ENCODE results near the gene ACP3.

Gene ACP3

DNA sequence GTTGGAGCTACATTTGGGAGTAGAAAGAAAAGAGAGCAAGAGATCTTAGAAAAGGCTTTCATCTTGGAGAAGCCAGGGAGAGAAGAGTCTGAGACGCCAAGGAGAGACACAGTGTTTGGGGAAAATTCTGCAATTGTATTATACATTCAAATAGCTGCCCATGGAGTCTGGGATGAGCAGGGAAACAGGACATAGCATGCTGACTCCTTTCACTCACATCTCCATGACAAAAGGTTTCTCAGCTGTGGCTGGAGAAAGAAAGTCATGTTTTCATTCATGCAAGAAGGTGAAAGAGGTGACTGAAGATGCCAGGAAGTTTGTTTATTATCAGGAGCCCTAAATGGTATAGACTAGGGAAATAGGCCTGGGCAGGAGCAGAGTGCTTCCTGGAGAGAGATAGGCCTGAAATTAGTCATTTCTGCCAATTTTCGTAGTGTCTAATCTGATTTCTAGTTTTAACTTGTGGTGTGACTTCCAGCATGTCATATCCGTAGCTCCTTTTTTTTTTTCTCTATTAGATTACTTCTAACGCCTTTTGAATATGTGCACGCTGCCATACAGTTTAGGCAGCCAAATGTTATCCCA, 34.1 kb downstream of the ACP3 start:
- Histone ChIP-seq H3K27ac (ENCODE audit: low read depth, low read length) (no peak overlapping the region), H3F3A (ENCODE audit: insufficient read depth) (no peaks in the 10 kb centered on the region), H3K9ac (ENCODE audit: low read length) (no peak overlapping the region), H3K4me2 (ENCODE audit: low read depth, low read length, poor library complexity, severe bottlenecking) (no peak overlapping the region), H3K27me3 (ENCODE audit: low read length) (no peaks in the 10 kb centered on the region), H2AFZ (ENCODE audit: low read depth, low read length, severe bottlenecking) (no peak overlapping the region), H3K36me3 (ENCODE audit: low read length) (no peaks in the 10 kb centered on the region), H3K79me2 (ENCODE audit: insufficient read depth, low read length) (no peaks in the 10 kb centered on the region), H3K9me3 (ENCODE audit: insufficient read depth, low read length) (no peaks in the 10 kb centered on the region), H3K4me3 (ENCODE audit: insufficient read depth, low read length, poor library complexity, severe bottlenecking) (no peak overlapping the region), H4K20me1 (ENCODE audit: low read depth, low read length) (no peaks in the 10 kb centered on the region), H3K9me2 (replicated peaks; ENCODE audit: insufficient read depth, low read length) (no peaks in the 10 kb centered on the region)
- TF ChIP-seq EZH2phosphoT487 (conservative IDR thresholded peaks at IDR 0.05; ENCODE audit: low read length): no peak
- TF ChIP-seq, protein P1, sequence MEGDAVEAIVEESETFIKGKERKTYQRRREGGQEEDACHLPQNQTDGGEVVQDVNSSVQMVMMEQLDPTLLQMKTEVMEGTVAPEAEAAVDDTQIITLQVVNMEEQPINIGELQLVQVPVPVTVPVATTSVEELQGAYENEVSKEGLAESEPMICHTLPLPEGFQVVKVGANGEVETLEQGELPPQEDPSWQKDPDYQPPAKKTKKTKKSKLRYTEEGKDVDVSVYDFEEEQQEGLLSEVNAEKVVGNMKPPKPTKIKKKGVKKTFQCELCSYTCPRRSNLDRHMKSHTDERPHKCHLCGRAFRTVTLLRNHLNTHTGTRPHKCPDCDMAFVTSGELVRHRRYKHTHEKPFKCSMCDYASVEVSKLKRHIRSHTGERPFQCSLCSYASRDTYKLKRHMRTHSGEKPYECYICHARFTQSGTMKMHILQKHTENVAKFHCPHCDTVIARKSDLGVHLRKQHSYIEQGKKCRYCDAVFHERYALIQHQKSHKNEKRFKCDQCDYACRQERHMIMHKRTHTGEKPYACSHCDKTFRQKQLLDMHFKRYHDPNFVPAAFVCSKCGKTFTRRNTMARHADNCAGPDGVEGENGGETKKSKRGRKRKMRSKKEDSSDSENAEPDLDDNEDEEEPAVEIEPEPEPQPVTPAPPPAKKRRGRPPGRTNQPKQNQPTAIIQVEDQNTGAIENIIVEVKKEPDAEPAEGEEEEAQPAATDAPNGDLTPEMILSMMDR (IDR thresholded peaks at IDR 0.05; ENCODE audit: insufficient read depth, low read length, poor library complexity, severe bottlenecking): no peak

DNA sequence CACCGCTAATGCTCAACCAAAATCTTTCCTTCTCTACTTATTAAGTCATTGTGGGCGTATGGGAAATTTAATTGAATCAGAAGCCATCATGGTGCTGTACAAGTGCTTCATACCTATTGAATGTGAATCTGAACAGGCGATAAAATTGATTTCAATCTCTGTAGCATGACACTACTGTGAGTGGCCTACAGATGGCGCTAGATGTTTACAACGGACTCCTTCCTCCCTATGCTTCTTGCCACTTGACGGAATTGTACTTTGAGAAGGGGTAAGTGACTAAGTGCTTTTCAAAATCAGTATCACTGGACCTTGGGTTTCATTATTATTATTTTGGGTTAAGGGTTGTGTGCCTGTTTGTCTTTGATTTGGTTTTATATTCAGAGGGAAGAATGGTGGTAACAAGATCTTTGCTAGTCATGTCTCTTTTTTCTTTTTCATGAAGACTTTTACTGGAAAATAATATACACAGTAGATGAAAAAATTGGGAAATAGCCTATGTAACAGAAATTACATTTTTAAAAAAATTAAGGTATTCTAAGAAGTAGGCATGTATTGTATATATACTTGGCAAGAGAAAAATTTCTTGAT, 35.4 kb downstream of the ACP3 start:
- no peaks in the 10 kb centered on the region for H3K36me3 ChIP-seq (ENCODE audit: low read length)
- H2AFZ ChIP-seq (ENCODE audit: low read depth, low read length, severe bottlenecking): peak overlapping the region; percentile 58
- no peak overlapping the region for H3K9ac ChIP-seq (ENCODE audit: low read length)
- H3K27me3 ChIP-seq (ENCODE audit: low read length): no peaks in the 10 kb centered on the region
- H3K27ac ChIP-seq (ENCODE audit: low read depth, low read length): no peak overlapping the region
- no peaks in the 10 kb centered on the region for H3F3A ChIP-seq (ENCODE audit: insufficient read depth)
- H4K20me1 ChIP-seq (ENCODE audit: low read depth, low read length): no peaks in the 10 kb centered on the region
- TF ChIP-seq, protein P1 (IDR thresholded peaks at IDR 0.05; ENCODE audit: insufficient read depth, low read length, poor library complexity, severe bottlenecking): peak; percentile 75
- no peak for TF ChIP-seq EZH2phosphoT487 (conservative IDR thresholded peaks at IDR 0.05; ENCODE audit: low read length)
- H3K9me2 ChIP-seq (replicated peaks; ENCODE audit: insufficient read depth, low read length): no peaks in the 10 kb centered on the region
- H3K79me2 ChIP-seq (ENCODE audit: insufficient read depth, low read length): no peaks in the 10 kb centered on the region
- no peaks in the 10 kb centered on the region for H3K9me3 ChIP-seq (ENCODE audit: insufficient read depth, low read length)
- no peak overlapping the region for H3K4me2 ChIP-seq (ENCODE audit: low read depth, low read length, poor library complexity, severe bottlenecking)
- H3K4me3 ChIP-seq (ENCODE audit: insufficient read depth, low read length, poor library complexity, severe bottlenecking): no peak overlapping the region

GRCh38 chr3:132354916-132355702, 37.9 kb downstream of the ACP3 start:
- no peaks in the 10 kb centered on the region for H3K9me2 ChIP-seq (replicated peaks; ENCODE audit: insufficient read depth, low read length)
- no peak overlapping the region for H3K4me3 ChIP-seq (ENCODE audit: insufficient read depth, low read length, poor library complexity, severe bottlenecking)
- H3K79me2 ChIP-seq (ENCODE audit: insufficient read depth, low read length): no peaks in the 10 kb centered on the region
- no peak for TF ChIP-seq EZH2phosphoT487 (conservative IDR thresholded peaks at IDR 0.05; ENCODE audit: low read length)
- TF ChIP-seq, protein P1 (IDR thresholded peaks at IDR 0.05; ENCODE audit: insufficient read depth, low read length, poor library complexity, severe bottlenecking): no peak
- H3K36me3 ChIP-seq (ENCODE audit: low read length): no peaks in the 10 kb centered on the region
- no peak overlapping the region for H3K9ac ChIP-seq (ENCODE audit: low read length)
- H3K27me3 ChIP-seq (ENCODE audit: low read length): no peaks in the 10 kb centered on the region
- no peaks in the 10 kb centered on the region for H4K20me1 ChIP-seq (ENCODE audit: low read depth, low read length)
- no peak overlapping the region for H3K27ac ChIP-seq (ENCODE audit: low read depth, low read length)
- no peak overlapping the region for H3K4me2 ChIP-seq (ENCODE audit: low read depth, low read length, poor library complexity, severe bottlenecking)
- no peaks in the 10 kb centered on the region for H3F3A ChIP-seq (ENCODE audit: insufficient read depth)
- no peaks in the 10 kb centered on the region for H3K9me3 ChIP-seq (ENCODE audit: insufficient read depth, low read length)
- H2AFZ ChIP-seq (ENCODE audit: low read depth, low read length, severe bottlenecking): no peak overlapping the region

Data from SU-DHL-6 (cell line).